PC-9 (cell line): ENCODE data around the gene TANC1. TPM values are rescaled to one million over a fixed set of nuclear protein-coding genes. Genes with fewer than 3 reads are reported as not detected.

Source experiments
- BruUV-seq: library from RNA; stranded (reverse); fragments of 400-500 nt; replicated peaks from 2 replicates; lab custom pipeline; 2021; lab: Mats Ljungman, UMichigan
- CTCF ChIA-PET: fragments of 300-600 bp; sonication (Branson Sonifier 250); formaldehyde crosslinking; loops from one replicate; lab custom pipeline; 2022; ENCODE audit warnings: antibody characterized with exemption; lab: Charles Lee
- POLR2A ChIA-PET: fragments of 300-600 bp; sonication (Branson Sonifier 250); formaldehyde crosslinking; loops from one replicate; lab custom pipeline; 2022; ENCODE audit warnings: antibody characterized with exemption; ENCODE audit not compliant: unreplicated experiment; lab: Charles Lee
- DNase-seq, 2 experiments: peaks; one replicate each; pipeline versions ENCODE4 v3.0.0 to v3.0.0-alpha.2; 2015 to 2022; ENCODE audit warnings: mixed read lengths in 1 of 2
- H2AFZ ChIP-seq: fragments of 200-600 bp; sonication (generic); 2 replicates; pipeline ENCODE4 v1.8.1; 2017; ENCODE audit warnings: antibody characterized with exemption
- H3F3A ChIP-seq: fragments of 200-600 bp; sonication (generic); 2 replicates; pipeline ENCODE4 v1.8.1; 2017; ENCODE audit warnings: antibody characterized with exemption, mild to moderate bottlenecking, low read depth; ENCODE audit not compliant: insufficient read depth
- H3K27ac ChIP-seq: fragments of 200-600 bp; sonication (generic); 2 replicates; pipeline ENCODE4 v1.6.1; 2016; ENCODE audit warnings: mixed run types
- H3K27me3 ChIP-seq: fragments of 200-600 bp; sonication (generic); 2 replicates; pipeline ENCODE4 v1.6.1; 2016; ENCODE audit warnings: low read depth, mixed run types; ENCODE audit not compliant: insufficient read depth
- H3K36me3 ChIP-seq: fragments of 200-600 bp; sonication (generic); 2 replicates; pipeline ENCODE4 v1.6.1; 2016; ENCODE audit warnings: low read depth, mixed run types
- H3K4me1 ChIP-seq: fragments of 200-600 bp; sonication (generic); replicated peaks from 2 replicates; pipeline ENCODE4 v1.6.1; 2016; ENCODE audit warnings: mixed run types; ENCODE audit not compliant: insufficient read depth
- H3K4me2 ChIP-seq: fragments of 200-600 bp; sonication (generic); 2 replicates; pipeline ENCODE4 v1.6.1; 2017; ENCODE audit warnings: mixed run types
- H3K4me3 ChIP-seq: fragments of 200-600 bp; sonication (generic); 2 replicates; pipeline ENCODE4 v1.6.1; 2016; ENCODE audit warnings: mixed run types
- H3K79me2 ChIP-seq: fragments of 200-600 bp; sonication (generic); 2 replicates; pipeline ENCODE4 v1.6.1; 2017; ENCODE audit warnings: low read depth, mixed run types
- H3K9me2 ChIP-seq: fragments of 200-600 bp; sonication (generic); 2 replicates; pipeline ENCODE4 v1.8.1; 2017; ENCODE audit warnings: mild to moderate bottlenecking; ENCODE audit not compliant: insufficient read depth
- H3K9me3 ChIP-seq: fragments of 200-600 bp; sonication (generic); 2 replicates; pipeline ENCODE4 v1.8.1; 2016; ENCODE audit warnings: low read depth; ENCODE audit not compliant: insufficient read depth
- H4K20me1 ChIP-seq: fragments of 200-600 bp; sonication (generic); 2 replicates; pipeline ENCODE4 v1.8.1; 2017; ENCODE audit not compliant: insufficient read depth
- CTCF ChIP-seq: fragments of 200-600 bp; sonication (generic); conservative IDR thresholded peaks from 2 replicates; pipeline ENCODE4 v1.6.1; 2017; ENCODE audit warnings: mixed run types, antibody characterized with exemption, mild to moderate bottlenecking, moderate library complexity
- EZH2 ChIP-seq: fragments of 200-600 bp; sonication (generic); IDR thresholded peaks from 2 replicates; pipeline ENCODE4 v1.8.0; 2017; ENCODE audit warnings: antibody characterized with exemption, low read depth
- intact Hi-C: fragments of 100-400 bp; cut with micrococcal nuclease; formaldehyde crosslinking; loops from one replicate; pipeline ENCODE4 v1.10.0; 2022; ENCODE audit not compliant: unreplicated experiment
- total RNA-seq: library from RNA; stranded (reverse); gene quantifications from 2 replicates; pipeline ENCODE4 v1.2.3, GENCODE V29; 2021

TANC1 gene
- total RNA-seq, 1 experiment from 2014 or later, result 26.0 TPM

- Histone ChIP-seq H3K4me2 (no peak overlapping the region), H3F3A (no peaks in the 10 kb centered on the region), H3K27ac (no peak overlapping the region), H3K36me3 (no peaks in the 10 kb centered on the region), H3K9me2 (no peaks in the 10 kb centered on the region), H2AFZ (no peak overlapping the region), H3K4me3 (no peak overlapping the region), H3K4me1 (no peaks in the 10 kb centered on the region), H3K9me3 (no peaks in the 10 kb centered on the region), H4K20me1 (no peaks in the 10 kb centered on the region), H3K27me3 (no peaks in the 10 kb centered on the region), H3K79me2 (no peaks in the 10 kb centered on the region)
- no TSS peak for BruUV-seq
- intact Hi-C loops, result no loop called here
- no peak for TF ChIP-seq EZH2
- TF ChIP-seq CTCF, result no peak
- ChIA-PET CTCF (no interaction called here), POLR2A (interaction anchor here (0.5 kb wide), 1 partner anchor 8 kb away, joined by 3 read pairs; no protein-coding TSS in a partner anchor)
- no peak for DNase-seq
These were observed 230.8 kb downstream of the TANC1 start for GRCh38 chr2:159199236-159199635.

- BruUV-seq, result no TSS peak
- intact Hi-C loops, result no loop called here
- H3K4me2 ChIP-seq, result no peak overlapping the region
- no peaks in the 10 kb centered on the region for H3K9me3 ChIP-seq
- ChIA-PET CTCF (no interaction called here), POLR2A (no interaction called here)
- no peaks in the 10 kb centered on the region for H3F3A ChIP-seq
- H4K20me1 ChIP-seq, result no peaks in the 10 kb centered on the region
- H3K36me3 ChIP-seq, result no peaks in the 10 kb centered on the region
- H3K27me3 ChIP-seq, result no peaks in the 10 kb centered on the region
- no peak overlapping the region for H3K27ac ChIP-seq
- no peak overlapping the region for H2AFZ ChIP-seq
- DNase-seq, result no peak
- no peak for TF ChIP-seq EZH2
- TF ChIP-seq CTCF, result no peak
- H3K4me1 ChIP-seq, result no peaks in the 10 kb centered on the region
- no peaks in the 10 kb centered on the region for H3K79me2 ChIP-seq
- no peaks in the 10 kb centered on the region for H3K9me2 ChIP-seq
- no peak overlapping the region for H3K4me3 ChIP-seq
These were observed 231.5 kb downstream of the TANC1 start for GRCh38 chr2:159199761-159200465.

GRCh38 chr2:159200498-159200897, 232.1 kb downstream of the TANC1 start:
- Histone ChIP-seq H3K4me2 (no peak overlapping the region), H3F3A (no peaks in the 10 kb centered on the region), H3K36me3 (no peaks in the 10 kb centered on the region), H3K4me1 (no peaks in the 10 kb centered on the region), H3K9me3 (no peaks in the 10 kb centered on the region), H3K4me3 (no peak overlapping the region), H4K20me1 (no peaks in the 10 kb centered on the region), H3K9me2 (no peaks in the 10 kb centered on the region), H3K27ac (no peak overlapping the region), H3K27me3 (no peaks in the 10 kb centered on the region), H2AFZ (no peak overlapping the region), H3K79me2 (no peaks in the 10 kb centered on the region)
- BruUV-seq, result no TSS peak
- ChIA-PET POLR2A (no interaction called here), CTCF (no interaction called here)
- DNase-seq, result no peak
- intact Hi-C loops, result no loop called here
- no peak for TF ChIP-seq EZH2
- TF ChIP-seq CTCF, result no peak
